Neuronal stem cell (in vitro differentiated cells): Measurements from ENCODE around the gene SYS1.

Source experiments
- DNase-seq: peaks from one replicate; pipeline ENCODE4 v3.0.0-alpha.2; 2013; ENCODE audit warnings: low spot score
- H2AFZ ChIP-seq: one replicate; pipeline ENCODE4 v1.6.1; 2013; ENCODE audit warnings: mild to moderate bottlenecking, low read length, inconsistent platforms
- H2AK5ac ChIP-seq: 2 replicates; pipeline ENCODE4 v1.6.1; 2013; ENCODE audit warnings: low read depth, mild to moderate bottlenecking, inconsistent platforms, low read length, moderate library complexity, mixed read lengths
- H2BK120ac ChIP-seq: 2 replicates; pipeline ENCODE4 v1.6.1; 2013; ENCODE audit warnings: low read depth, mild to moderate bottlenecking, inconsistent platforms, low read length, moderate library complexity, mixed read lengths
- H2BK12ac ChIP-seq: one replicate; pipeline ENCODE4 v1.6.1; 2013; ENCODE audit warnings: low read length, inconsistent platforms
- H2BK15ac ChIP-seq: 2 replicates; pipeline ENCODE4 v1.6.1; 2013; ENCODE audit warnings: mild to moderate bottlenecking, low read length, inconsistent platforms, mixed read lengths
- H2BK5ac ChIP-seq: one replicate; pipeline ENCODE4 v1.6.1; 2013; ENCODE audit warnings: inconsistent platforms, mild to moderate bottlenecking, low read length, moderate library complexity
- H3K14ac ChIP-seq: one replicate; pipeline ENCODE4 v1.6.1; 2013; ENCODE audit warnings: low read length, inconsistent platforms
- H3K18ac ChIP-seq: 2 replicates; pipeline ENCODE4 v1.6.1; 2013; ENCODE audit warnings: low read length, inconsistent platforms
- H3K23ac ChIP-seq: 2 replicates; pipeline ENCODE4 v1.6.1; 2013; ENCODE audit warnings: low read depth, mild to moderate bottlenecking, mixed read lengths, low read length, inconsistent platforms; ENCODE audit not compliant: poor library complexity
- H3K27ac ChIP-seq: replicated peaks from 3 replicates; pipeline ENCODE4 v1.5.1; 2013; ENCODE audit warnings: low read length, inconsistent platforms
- H3K27me3 ChIP-seq, 3 experiments: 2 replicates each; pipeline ENCODE4 v1.6.1; 2013; ENCODE audit warnings: low read length in 3 of 3, mild to moderate bottlenecking in 2 of 3, inconsistent platforms in 1 of 3, low read depth in 1 of 3, mixed read lengths in 1 of 3, moderate library complexity in 1 of 3; ENCODE audit not compliant: control insufficient read depth in 3 of 3, insufficient read depth in 3 of 3
- H3K36me3 ChIP-seq, 2 donors: replicated peaks in 1 of 2; 2 replicates each; pipeline ENCODE4 v1.6.1; 2013; ENCODE audit warnings: low read length in 2 of 2; ENCODE audit not compliant: control insufficient read depth in 2 of 2, insufficient read depth in 2 of 2
- H3K4ac ChIP-seq: 2 replicates; pipeline ENCODE4 v1.6.1; 2013; ENCODE audit warnings: inconsistent platforms, mild to moderate bottlenecking, low read length, moderate library complexity
- H3K4me1 ChIP-seq, 2 donors: 1 replicate in 1 of 2; 2 replicates in 1 of 2; pipeline ENCODE4 v1.6.1; 2013; ENCODE audit warnings: low read length in 2 of 2, low read depth in 1 of 2; ENCODE audit not compliant: control insufficient read depth in 2 of 2, insufficient read depth in 1 of 2
- H3K4me2 ChIP-seq: one replicate; pipeline ENCODE4 v1.6.1; 2013; ENCODE audit warnings: mild to moderate bottlenecking, low read length, inconsistent platforms; ENCODE audit not compliant: insufficient read depth, poor library complexity, severe bottlenecking
- H3K4me3 ChIP-seq, 2 donors: 2 replicates each; pipeline ENCODE4 v1.5.1; 2013; ENCODE audit warnings: low read length in 2 of 2, mild to moderate bottlenecking in 2 of 2, inconsistent platforms in 1 of 2, moderate library complexity in 1 of 2
- H3K79me1 ChIP-seq: one replicate; pipeline ENCODE4 v1.6.1; 2013; ENCODE audit warnings: low read depth, mild to moderate bottlenecking, inconsistent platforms, low read length, moderate library complexity
- H3K9ac ChIP-seq: one replicate; pipeline ENCODE4 v1.6.1; 2013; ENCODE audit warnings: mild to moderate bottlenecking, low read depth, low read length, inconsistent platforms; ENCODE audit not compliant: poor library complexity
- H3K9me3 ChIP-seq, 2 donors: replicated peaks in 1 of 2; 2 replicates each; pipeline versions ENCODE3 to v1.6.1; 2013; ENCODE audit warnings: low read length in 2 of 2, mild to moderate bottlenecking in 2 of 2, inconsistent platforms in 1 of 2, low read depth in 1 of 2, mixed read lengths in 1 of 2, moderate library complexity in 1 of 2; ENCODE audit not compliant: control insufficient read depth in 2 of 2, insufficient read depth in 1 of 2
- H4K8ac ChIP-seq: one replicate; pipeline ENCODE4 v1.6.1; 2013; ENCODE audit warnings: low read depth, mild to moderate bottlenecking, inconsistent platforms, low read length, moderate library complexity
- H4K91ac ChIP-seq: one replicate; pipeline ENCODE4 v1.6.1; 2013; ENCODE audit warnings: low read length, low read depth, mild to moderate bottlenecking, inconsistent platforms; ENCODE audit not compliant: poor library complexity
- WGBS, 2 donors: extraction: QIAGEN DNeasy Blood & Tissue Kit; methylation state at CpG; one replicate each; pipeline ENCODE4 v1.1.7; 2013; ENCODE audit warnings: missing lambda C conversion rate in 2 of 2, mixed read lengths in 1 of 2; ENCODE audit not compliant: insufficient read length in 2 of 2, insufficient replicate concordance in 1 of 2; ENCODE audit errors: extremely low coverage in 2 of 2; 5-methylcytosine and 5-hydroxymethylcytosine counted together

The SYS1 gene

DNA sequence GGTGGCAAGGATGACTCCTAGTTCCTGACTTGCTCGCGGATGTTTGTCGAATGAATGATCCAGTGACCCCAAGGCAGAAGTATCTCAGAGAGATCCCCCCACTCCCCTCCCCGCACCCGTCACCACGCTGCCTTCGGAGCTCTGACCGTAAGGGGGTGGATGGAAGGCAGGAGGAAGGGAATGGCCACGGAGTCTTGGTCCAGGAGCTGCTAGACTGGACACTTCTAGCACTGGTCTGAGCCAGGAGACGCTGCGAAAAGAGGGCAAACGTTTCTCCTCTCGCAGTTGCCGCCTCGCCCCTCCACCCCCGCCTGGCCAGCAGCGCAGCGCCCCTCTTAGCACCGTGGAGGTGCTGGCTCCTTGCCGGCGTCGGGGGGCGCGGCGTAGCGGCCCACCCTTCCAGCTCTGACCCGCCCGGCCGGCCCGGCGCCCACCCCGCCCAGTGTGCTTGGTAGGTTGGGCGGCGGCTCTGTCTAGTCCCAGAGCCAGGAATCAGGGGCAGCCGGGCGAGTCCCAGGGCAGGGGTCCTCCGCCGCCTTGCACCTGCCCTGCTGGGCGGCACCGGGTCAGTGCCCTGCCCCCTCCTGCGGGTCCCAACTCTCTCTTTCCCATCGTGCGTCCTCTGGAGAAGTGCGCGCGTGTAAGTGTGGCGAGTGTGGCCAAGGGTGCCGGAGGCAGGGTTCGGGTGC lies 42.8 kb downstream of the SYS1 start:
- peak; percentile 27 for DNase-seq
- Histone ChIP-seq H2AFZ (peak overlapping the region; percentile 98), H3K14ac (peak overlapping the region; percentile 66), H3K23ac (peak overlapping the region; percentile 95), H2BK120ac (peak overlapping the region; percentile 36), H4K91ac (no peak overlapping the region), H3K27me3 (peaks cover 0 to 32% (median 3%) of the 10 kb centered on the region in 3 experiments), H2BK5ac (no peak overlapping the region), H3K4me2 (peak overlapping the region; percentile 100), H2BK15ac (peak overlapping the region; percentile 76), H3K4ac (no peak overlapping the region), H3K18ac (peak overlapping the region; percentile 97), H3K36me3 (peaks cover 5 to 24% of the 10 kb centered on the region in 2 donors), H3K4me1 (peaks cover 5 to 9% of the 10 kb centered on the region in 2 donors), H2BK12ac (peak overlapping the region; percentile 97), H3K9me3 (peaks cover 6 to 9% of the 10 kb centered on the region in 2 donors), H2AK5ac (peak overlapping the region; percentile 64), H3K4me3 (peak overlapping the region; percentile 81 to 94), H3K79me1 (peaks cover under 1% of the 10 kb centered on the region), H3K9ac (peak overlapping the region; percentile 88), H4K8ac (peak overlapping the region; percentile 97), H3K27ac (no peak overlapping the region)
- no CpG with 5 or more reads among the region's 49 CpGs for WGBS, 2 donors

DNA sequence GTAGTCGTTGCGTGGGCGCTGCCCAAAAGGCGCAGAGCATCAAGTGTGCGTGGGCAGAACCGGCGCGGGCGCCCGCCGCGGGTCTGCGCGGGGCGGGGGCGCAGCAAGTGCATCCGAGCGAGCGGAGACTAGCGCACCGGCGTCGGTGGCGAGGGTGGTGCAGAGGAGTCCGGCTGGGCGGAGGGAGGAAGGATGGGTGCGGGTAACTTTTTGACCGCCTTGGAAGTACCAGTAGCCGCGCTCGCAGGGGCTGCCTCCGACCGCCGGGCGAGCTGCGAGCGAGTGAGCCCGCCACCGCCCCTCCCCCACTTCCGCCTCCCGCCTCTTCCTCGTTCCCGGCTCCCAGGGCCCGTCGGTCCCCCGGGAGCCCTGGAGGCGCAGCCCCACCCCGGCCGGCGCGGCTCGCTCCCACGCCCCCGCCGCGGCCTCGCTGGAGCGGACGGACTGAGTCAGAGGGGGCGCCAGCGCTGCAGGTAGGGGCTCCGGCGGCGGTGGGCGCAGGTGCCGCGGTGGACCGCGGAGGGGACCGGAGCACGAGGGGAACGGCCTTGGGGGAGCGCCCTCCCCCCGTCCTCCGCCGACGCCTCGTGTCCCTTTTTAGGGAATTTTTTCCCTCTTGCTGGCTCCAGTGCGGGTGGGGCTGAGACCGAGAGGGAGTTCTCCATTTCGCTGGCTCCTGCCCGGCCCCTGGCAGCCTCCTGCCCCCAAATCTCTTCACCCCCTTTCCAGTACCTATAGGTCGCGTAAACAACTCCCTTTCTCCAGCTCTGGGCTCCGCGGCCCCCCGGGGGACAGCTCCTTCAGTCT lies 43.5 kb downstream of the SYS1 start:
- Histone ChIP-seq H2BK15ac (peak overlapping the region; percentile 76), H3K4me1 (peaks cover 5 to 9% of the 10 kb centered on the region in 2 donors), H3K23ac (peak overlapping the region; percentile 95), H2AFZ (peak overlapping the region; percentile 98), H3K4me2 (peak overlapping the region; percentile 100), H2AK5ac (peak overlapping the region; percentile 78), H3K9me3 (peaks cover 1 to 4% of the 10 kb centered on the region in 2 donors), H3K9ac (peak overlapping the region; percentile 95), H2BK5ac (peak overlapping the region; percentile 93), H3K4me3 (peak overlapping the region; percentile 81 to 94), H2BK12ac (peak overlapping the region; percentile 97), H3K79me1 (no peaks in the 10 kb centered on the region), H3K4ac (no peak overlapping the region), H4K91ac (no peak overlapping the region), H2BK120ac (peak overlapping the region; percentile 36), H3K27me3 (peaks cover 0 to 32% (median 3%) of the 10 kb centered on the region in 3 experiments), H3K14ac (peak overlapping the region; percentile 61), H4K8ac (peak overlapping the region; percentile 97), H3K18ac (peak overlapping the region; percentile 97), H3K27ac (no peak overlapping the region), H3K36me3 (peaks cover 7 to 30% of the 10 kb centered on the region in 2 donors)
- peak; percentile 40 for DNase-seq
- WGBS, 2 donors, result no CpG with 5 or more reads among the region's 87 CpGs

- Histone ChIP-seq H3K4me3 (peak overlapping the region; percentile 81 to 94), H2BK15ac (peak overlapping the region; percentile 63), H3K4me1 (peaks cover 5 to 9% of the 10 kb centered on the region in 2 donors), H2BK5ac (peak overlapping the region; percentile 93), H3K9me3 (peaks cover 0 to 2% of the 10 kb centered on the region in 2 donors), H3K14ac (peak overlapping the region; percentile 61), H3K27ac (no peak overlapping the region), H2BK12ac (peak overlapping the region; percentile 46), H3K4me2 (peak overlapping the region; percentile 100), H3K4ac (no peak overlapping the region), H3K79me1 (no peaks in the 10 kb centered on the region), H3K18ac (peak overlapping the region; percentile 97), H2AFZ (peak overlapping the region; percentile 98), H4K91ac (no peak overlapping the region), H2BK120ac (peak overlapping the region; percentile 39), H4K8ac (peak overlapping the region; percentile 21), H3K36me3 (peaks cover 7 to 37% of the 10 kb centered on the region in 2 donors), H3K27me3 (peaks cover 0 to 32% (median 3%) of the 10 kb centered on the region in 3 experiments), H3K9ac (peak overlapping the region; percentile 95), H2AK5ac (peak overlapping the region; percentile 78), H3K23ac (peak overlapping the region; percentile 90)
- peak; percentile 15 for DNase-seq
- WGBS, 2 donors, result no CpG with 5 or more reads among the region's 30 CpGs
Observed at GRCh38 chr20:45407067-45407745, 44.2 kb downstream of the SYS1 start.
